NCI-H774 (cell line): ENCODE data around the gene SLC5A12.
"Not testable (repeated sequence)": the region's sequence is repeated elsewhere in the genome, so short reads cannot be mapped to it uniquely, and the experiment has no call there.

Source experiments
- DNase-seq: peaks from one replicate; lab custom pipeline; 2025; lab: John Stamatoyannopoulos, UW

Gene SLC5A12

GRCh38 chr11:26651916-26652315 lies 69.9 kb downstream of the SLC5A12 start:
- DNase-seq: no peak

- DNase-seq: no peak
Measured at GRCh38 chr11:26649884-26650283, 72.0 kb downstream of the SLC5A12 start.

- not testable (repeated sequence) for DNase-seq
Measured at GRCh38 chr11:26643314-26643713, 78.5 kb downstream of the SLC5A12 start.

- DNase-seq: no peak
Measured at GRCh38 chr11:26632691-26633159, 89.1 kb downstream of the SLC5A12 start.

- no peak for DNase-seq
Measured at GRCh38 chr11:26626346-26626745, 95.5 kb downstream of the SLC5A12 start.

- no peak for DNase-seq
Measured at GRCh38 chr11:26623076-26623659, 98.7 kb downstream of the SLC5A12 start.

- DNase-seq: no peak
Measured at GRCh38 chr11:26622181-26622580, 99.7 kb downstream of the SLC5A12 start.

GRCh38 chr11:26621132-26621531 lies 100.7 kb downstream of the SLC5A12 start:
- DNase-seq: no peak

- no peak for DNase-seq
Measured at GRCh38 chr11:26620282-26621045, 101.4 kb downstream of the SLC5A12 start.

GRCh38 chr11:26618441-26618840 lies 103.4 kb downstream of the SLC5A12 start:
- no peak for DNase-seq
